Astrocyte (in vitro differentiated cells and primary cell): ENCODE measurements around the gene GET4.

Experiments used
- CTCF ChIP-seq: IDR thresholded peaks from 2 replicates; pipeline ENCODE4 v1.5.1; 2011; ENCODE audit warnings: low read depth, mild to moderate bottlenecking, inconsistent platforms, low read length, moderate library complexity; ENCODE audit not compliant: insufficient read depth
- EZH2 ChIP-seq: IDR thresholded peaks from 2 replicates; pipeline ENCODE4 v1.6.1; 2012; ENCODE audit warnings: mild to moderate bottlenecking, low read length, inconsistent platforms; ENCODE audit not compliant: insufficient read depth

DNA sequence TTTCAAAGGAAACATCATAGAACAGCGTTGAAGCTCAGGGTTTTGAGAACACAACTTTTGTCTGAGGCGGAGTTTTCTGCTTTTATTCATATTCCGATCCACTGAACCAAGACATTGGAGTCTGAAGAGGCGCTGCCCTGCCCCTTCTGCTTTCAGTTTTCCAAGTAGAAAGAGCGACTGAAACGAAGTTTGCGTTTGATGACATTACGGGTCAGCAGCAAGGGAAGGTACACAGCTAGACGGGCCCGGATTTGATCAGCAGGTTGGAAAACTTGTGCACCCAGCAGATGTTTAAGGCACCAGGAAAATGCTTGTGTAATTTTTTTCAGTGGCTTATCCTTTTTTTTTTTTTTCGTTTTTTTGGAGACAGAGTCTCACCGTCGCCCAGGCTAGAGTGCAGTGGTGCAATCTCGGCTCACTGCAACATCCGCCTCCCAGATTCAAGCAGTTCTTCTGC is 43.4 kb upstream of the GET4 start:
- TF ChIP-seq EZH2: no peak
- no peak for TF ChIP-seq CTCF
